HG02798 (cell line): ENCODE data around the gene CFAP74.
"Not testable (repeated sequence)": the region's sequence is repeated elsewhere in the genome, so short reads cannot be mapped to it uniquely, and the experiment has no call there.

Experiments
- ATAC-seq: cut with Tn5 transposase; IDR thresholded peaks from one replicate; pipeline ENCODE4 v1.9.1; 2021; ENCODE audit warnings: mild to moderate bottlenecking; ENCODE audit not compliant: unreplicated experiment, poor library complexity

The CFAP74 gene

DNA sequence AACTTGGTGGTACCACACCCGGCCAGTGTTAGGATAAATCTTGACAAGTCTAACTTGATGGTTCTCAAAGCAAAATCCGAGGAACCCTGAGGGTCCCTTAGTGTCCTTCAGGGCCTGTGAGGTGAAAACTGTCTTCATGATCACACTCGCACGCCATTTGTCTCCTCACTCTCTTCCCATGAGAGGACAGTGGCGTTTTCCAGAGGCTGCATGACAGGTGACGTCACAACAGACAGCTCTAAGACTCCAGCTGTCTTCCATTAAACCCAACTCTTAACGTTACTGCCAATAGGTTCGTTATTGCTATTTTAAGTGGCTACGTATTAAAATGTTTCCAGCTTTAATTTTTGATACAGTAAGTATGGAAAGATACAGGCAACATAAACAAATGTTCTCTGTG is 13.8 kb downstream of the CFAP74 start:
- no peak for ATAC-seq

DNA sequence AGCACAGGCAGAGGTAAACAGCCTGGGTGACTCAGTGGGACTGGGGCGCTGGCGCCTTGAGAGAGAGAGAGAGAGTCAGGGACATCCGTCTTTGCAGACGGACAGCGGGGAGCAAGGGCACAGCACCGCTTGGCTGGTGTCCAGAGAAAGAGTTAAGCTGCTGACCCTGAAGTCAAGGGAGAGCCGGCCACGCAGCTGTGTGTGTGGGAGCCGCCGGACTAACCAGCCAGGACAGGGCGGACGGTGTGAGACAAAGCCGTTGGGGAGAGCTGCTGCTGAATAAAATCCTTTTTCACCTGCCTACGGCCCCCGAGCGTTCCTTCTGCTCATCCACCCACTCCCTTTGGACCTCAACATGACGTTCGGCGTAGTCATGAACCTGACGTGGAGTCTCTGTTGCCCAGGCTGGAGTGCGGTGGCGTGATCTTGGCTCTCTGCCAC is 14.5 kb downstream of the CFAP74 start:
- no peak for ATAC-seq

DNA sequence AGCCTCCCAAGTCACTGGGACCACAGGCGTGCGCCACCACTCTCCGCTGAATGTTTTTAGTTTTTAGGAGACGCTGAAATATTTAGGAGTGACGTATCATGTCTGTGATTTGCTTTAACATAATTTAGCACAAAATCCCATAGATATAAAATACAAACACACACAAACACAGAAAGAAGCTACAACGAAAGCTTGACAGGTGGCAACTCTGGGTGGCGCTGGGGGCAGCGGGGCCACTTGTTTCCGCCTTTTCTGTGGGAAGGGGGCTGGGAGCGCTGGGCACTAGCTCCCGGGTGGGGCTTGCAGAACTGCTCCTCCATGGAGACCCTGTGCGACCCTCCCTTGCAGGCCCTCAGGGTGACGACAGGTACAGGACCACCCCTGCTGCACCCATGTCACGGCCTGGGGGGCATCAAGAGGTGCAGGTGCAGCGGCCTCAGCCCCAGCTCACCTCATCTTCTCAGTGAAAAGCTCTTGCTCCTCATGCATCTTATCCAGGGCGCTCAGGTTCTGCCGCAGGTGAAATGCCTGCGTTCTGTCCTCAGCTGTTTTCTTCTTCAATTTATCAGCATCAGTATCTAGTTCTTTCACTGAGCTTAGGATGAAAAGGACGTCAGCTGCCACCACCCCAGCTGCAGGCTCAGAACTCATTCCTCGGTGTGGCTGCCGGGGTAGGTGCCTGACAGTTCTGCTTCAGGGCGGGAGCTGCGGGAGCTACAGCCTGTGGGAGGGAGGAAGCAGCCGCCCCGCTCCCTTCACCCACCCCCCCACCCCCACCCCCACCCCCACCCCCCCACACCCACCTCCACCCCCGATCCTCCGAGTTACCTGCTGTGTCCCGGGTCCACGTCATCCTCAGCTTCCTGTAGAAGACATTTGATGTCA is 15.3 kb downstream of the CFAP74 start:
- ATAC-seq = no peak

DNA sequence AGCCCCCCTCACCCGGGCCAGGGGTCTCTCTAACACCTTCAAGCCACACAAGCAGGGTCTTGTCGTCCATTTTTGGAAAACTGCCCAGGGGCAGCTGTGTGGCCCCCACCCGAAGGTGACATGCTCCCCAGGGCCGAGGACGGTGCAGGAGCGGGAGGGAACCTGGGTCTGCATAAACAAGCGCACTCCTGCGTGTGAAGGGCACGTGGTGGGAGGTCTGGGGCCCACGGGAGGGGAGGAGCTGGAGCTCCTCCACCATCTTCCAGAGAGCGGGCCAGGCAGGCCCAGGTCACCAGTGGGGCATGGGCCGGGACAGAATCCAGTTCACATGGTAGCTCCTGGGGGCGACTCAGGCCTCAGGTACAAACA is 16.5 kb downstream of the CFAP74 start:
- no peak for ATAC-seq

DNA sequence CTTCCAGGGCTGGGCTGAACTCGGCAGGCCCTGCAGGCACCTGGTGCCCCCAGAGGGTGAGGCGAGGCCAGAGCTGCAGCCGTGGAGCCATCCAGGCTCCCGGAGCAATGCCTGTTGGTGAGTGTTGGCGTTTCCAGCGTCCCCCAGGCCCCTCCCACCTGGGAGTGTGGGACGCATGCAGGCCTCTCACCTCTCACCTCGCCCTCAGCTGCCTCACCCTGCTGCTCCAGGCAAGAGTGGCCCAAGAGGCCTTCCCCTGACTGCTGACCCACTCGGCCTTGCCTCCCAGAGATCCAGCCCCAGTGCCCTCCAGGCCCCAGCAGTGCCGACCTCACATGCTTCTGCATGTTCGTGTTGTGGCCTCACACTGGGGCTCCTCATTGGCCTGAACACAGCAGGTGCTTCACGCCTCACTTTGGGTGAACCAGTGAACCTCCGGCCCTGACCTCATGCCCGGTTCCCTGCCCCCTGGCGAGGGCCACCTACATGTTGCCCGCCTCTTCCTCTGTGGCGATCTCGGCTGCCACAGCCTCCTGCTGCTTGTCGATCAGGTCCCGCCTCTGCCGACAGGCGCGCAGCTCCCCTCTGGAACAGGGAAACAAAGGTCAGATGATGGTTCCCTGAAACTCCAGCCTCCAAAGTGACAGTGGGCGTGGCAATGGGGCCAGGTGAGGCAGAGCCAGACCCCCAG is 17.0 kb downstream of the CFAP74 start:
- no peak for ATAC-seq

DNA sequence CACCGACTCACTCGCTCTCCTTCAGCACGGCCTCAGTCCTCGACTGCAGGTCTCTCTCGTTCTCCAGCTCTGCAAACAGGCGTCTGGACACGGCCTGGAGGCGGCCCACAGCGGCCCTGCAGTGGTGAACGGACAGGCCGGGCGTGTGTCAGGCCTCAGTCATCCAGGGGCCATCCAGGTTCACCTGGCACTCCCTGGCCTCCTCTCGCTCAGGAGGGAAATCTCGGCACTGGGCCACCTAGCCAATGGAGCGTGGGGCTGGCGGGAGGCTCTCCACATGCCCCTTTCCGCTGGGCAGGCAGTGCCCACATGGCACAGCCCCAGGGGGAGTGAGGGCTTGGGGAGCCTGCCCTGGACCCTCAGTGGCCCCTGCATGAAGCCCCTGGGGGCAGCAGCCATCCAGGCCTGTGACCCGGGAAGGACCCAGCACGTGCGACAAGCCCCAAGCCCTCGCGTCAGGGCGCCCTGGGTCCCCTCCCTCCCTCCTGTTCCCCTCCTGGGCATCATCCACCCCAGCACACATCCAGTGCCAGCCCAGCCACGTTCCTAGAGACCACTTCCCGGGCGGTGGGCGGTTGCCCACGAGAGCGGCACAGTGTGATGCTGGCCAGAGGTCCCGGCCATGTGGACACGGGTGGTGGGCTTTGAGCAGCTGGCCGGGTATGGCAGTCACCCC is 18.1 kb downstream of the CFAP74 start:
- no peak for ATAC-seq

DNA sequence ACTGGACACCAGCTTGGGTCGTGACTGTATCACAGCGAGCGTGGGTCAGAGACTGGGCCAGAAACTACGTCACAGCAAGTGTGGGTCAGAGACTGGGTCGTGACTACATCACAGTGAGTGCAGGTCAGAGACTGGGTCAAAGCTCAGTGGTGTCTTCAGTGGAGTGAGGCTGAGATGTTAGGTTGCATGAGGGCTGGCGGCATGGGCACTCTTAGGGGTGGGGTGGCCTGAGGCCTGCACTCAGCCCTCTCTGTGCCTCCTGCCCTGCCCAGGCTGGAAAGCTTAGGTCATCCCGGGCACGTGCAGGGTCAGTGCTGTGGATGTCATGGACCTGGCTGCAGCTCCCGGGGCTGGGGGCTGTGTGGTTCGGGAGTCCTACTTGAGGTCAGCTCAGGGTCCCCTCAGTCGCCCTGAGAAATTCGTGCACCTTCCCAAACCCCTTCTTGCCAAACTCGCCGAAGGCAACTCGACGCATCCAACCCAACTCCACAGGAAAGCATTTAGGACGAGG is 19.0 kb downstream of the CFAP74 start:
- no peak for ATAC-seq

DNA sequence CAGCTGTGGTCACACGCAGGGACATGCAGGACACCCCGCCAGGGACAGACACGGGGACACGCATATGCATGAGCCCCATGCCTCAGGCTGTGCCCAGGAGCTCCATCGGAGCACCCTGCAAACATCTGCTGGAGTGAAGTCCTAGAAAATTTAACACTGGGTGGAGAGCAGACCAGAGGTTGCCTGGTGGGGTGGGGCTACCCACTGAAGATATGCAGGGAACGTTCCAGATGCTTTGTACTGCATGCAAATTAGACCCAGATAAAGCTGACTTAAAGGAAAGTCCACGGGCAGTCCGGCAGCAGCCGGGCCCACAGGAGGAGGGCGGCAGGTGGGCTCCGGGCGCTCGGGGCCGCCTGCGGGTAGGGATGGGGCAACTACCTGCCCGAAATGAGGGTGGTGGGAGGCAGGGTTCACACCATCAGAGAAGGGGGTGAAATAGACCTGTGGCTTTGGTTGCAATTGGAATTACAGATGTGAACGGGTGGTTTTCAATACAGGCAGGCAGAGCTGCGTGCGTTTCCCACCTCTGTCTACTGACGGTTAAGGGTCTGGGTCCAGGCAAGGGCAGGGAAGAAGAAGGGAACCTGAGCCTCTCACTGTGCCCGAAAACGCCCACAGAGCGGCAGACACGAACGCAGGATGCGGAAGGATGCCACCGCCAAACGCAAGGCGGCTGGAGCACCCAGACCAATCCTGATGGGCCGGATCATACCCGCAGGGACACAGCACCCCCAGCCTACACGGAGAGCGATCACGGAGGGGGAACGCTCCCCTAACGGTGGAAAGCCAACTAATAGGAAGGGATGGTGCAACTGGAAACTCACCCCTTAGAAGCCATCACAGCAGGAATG is 21.0 kb downstream of the CFAP74 start:
- no peak for ATAC-seq

DNA sequence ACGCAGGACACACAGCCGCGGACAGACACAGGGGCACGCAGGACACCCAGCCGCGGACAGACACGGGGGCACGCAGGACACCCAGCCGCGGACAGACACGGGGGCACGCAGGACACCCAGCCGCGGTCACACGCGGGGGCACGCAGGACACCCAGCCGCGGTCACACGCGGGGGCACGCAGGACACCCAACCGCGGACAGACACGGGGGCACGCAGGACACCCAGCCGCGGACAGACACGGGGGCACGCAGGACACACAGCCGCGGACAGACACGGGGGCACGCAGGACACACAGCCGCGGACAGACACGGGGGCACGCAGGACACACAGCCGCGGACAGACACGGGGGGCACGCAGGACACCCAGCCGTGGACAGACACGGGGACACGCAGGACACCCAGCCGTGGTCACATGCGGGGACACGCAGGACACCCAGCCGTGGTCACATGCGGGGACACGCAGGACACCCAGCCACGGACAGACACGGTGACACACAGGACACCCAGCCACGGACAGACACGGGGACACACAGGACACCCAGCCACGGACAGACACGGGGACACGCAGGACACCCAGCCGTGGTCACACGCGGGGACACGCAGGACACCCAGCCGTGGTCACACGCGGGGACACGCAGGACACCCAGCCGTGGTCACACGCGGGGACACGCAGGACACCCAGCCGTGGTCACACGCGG is 21.8 kb downstream of the CFAP74 start:
- not testable (repeated sequence) for ATAC-seq

DNA sequence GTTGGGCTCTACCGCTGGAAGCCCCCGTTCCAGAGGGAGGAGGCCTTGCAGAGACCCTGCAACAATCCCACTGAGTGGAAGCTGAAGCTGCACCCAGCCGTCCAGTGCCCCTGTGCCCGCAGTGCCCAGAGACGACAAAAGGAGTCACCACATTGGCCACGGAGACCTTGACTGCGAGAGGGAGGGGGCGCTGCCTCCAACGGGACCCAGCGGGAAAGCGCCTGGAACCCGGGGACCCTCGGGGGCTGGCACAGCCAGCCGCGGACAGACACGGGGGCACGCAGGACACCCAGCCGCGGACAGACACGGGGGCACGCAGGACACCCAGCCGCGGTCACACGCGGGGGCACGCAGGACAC is 22.5 kb downstream of the CFAP74 start:
- ATAC-seq = no peak

DNA sequence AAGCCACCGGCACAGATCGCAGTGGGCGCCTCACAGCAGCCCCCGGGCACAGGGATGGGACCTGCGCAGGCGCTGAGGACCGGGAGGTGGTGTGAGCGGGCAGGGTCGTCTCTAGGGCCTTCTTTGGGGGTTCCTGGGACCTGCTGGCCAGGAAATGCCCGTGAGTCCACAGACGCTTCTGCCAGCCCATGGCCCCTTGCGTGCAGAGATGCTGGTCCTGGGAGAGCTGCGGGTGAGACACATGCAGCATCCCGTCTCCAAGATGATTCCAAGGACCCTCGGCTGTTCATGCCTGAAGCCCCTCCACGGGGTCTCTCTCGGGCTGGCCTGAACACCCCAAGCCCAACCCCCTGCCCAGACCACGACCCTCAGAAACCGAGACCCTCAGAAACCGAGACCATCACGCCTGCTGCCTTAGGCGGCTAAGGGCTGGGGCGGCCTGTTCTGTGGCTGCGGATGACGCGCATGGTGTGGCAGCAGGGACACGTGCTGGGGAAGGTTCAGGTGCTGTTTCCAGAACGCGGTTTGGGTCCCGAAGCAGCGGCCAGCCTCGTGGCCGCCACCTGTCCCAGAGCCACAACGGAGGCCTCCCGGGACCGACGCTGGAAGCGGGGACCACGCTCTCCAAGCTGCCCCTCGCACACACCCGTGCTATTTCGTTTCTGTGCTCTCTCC is 23.0 kb downstream of the CFAP74 start:
- ATAC-seq = no peak

DNA sequence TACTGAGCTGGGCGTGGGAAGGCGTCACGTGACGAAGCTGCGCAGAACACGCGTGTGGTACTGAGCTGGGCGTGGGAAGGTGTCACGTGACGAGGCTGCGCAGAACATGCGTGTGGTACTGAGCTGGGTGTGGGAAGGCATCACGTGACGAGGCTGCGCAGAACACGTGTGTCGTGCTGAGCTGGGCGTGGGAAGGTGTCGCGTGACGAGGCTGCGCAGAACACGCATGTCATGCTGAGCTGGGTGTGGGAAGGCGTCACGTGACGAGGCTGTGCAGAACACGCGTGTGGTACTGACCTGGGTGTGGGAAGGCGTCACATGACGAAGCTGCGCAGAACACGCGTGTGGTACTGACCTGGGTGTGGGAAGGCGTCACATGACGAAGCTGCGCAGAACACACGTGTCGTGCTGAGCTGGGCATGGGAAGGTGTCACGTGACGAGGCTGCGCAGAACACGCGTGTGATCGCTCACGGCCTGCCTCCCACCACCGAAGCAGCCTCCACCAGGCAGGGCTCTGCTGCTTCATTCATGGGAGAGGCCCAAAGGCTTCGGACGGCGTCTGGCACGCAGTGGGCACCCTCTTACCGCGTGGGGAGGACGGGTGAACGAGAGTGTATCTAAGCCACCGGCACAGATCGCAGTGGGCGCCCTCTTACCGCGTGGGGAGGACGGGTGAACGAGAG is 24.0 kb downstream of the CFAP74 start:
- ATAC-seq = no peak

DNA sequence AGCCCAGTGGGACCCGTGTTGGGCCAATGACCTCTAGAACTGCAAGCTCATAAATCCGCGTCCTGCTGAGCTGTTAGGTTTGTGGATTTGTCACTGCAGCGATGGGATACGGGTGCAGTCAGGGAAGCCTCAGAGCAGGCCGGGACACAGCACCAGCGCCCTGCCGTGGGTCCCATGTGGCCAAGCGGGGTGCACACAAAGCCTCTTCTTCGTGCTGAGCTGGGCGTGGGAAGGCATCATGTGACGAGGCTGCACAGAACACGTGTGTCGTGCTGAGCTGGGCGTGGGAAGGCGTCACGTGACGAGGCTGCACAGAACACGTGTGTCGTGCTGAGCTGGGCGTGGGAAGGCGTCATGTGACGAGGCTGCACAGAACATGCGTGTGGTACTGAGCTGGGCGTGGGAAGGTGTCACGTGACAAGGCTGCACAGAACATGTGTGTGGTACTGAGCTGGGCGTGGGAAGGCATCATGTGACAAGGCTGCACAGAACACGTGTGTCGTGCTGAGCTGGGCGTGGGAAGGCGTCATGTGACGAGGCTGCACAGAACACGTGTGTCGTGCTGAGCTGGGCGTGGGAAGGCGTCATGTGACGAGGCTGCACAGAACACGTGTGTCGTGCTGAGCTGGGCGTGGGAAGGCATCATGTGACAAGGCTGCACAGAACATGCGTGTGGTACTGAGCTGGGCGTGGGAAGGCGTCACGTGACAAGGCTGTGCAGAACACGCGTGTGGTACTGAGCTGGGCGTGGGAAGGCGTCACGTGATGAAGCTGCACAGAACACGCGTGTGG is 24.7 kb downstream of the CFAP74 start:
- not testable (repeated sequence) for ATAC-seq

DNA sequence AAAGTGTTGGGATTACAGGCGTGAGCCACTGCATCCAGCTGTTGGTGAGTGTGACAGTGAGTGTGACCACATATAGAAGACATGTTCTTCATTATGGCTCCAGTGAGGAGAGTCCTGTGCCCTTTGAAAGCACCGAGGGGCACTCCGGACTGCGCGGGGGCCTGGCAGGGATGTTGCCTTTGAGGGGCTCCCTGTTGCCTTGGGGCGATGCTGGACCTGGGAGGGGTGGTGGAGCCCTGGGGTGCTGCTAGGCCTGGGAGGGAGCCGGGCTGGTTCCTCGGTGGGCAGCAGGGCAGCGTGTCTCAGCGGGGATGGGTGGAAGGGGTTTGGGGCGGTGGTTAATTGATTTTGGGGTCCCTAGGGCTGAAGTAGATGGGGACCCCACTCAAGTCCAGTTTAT is 25.5 kb downstream of the CFAP74 start:
- no peak for ATAC-seq

DNA sequence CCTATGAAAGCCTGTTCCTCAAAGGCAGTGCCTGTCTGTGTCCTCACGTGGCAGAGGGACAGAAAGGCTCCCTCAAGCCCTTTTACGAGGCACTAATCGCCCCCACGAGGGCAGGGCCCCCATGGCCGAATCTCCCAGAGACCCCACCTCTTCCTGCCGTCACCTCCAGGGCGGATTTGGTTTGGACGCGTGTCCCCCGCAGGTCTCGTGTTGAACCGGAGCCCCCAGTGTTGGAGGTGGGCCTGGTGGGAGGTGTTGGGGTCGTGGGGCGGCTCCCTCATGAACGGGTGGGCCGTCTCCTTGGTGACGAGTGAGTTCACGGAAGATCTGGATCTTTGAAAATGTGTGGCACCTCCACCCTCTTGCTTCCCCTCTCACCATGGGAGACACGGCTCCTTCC is 27.6 kb downstream of the CFAP74 start:
- ATAC-seq = no peak

DNA sequence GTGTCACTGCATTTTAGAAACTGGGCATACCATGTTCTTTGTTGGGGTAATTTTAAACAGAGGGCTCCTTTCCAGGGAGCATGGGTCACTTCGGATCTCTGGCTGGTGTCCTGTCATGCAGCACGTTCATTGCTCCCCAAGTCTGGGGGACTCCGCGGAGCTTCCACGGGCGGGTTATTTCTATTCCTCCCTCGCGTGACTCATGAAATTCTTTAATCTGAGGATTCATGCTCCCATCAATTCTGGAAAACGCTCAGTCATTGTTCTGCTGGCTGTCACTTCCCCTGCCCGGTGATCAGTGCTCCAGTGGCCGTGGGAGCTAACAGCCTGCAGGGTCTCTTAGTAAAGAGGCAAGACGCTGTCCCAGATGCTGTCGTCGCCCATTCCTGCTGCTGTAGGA is 28.1 kb downstream of the CFAP74 start:
- ATAC-seq = no peak

DNA sequence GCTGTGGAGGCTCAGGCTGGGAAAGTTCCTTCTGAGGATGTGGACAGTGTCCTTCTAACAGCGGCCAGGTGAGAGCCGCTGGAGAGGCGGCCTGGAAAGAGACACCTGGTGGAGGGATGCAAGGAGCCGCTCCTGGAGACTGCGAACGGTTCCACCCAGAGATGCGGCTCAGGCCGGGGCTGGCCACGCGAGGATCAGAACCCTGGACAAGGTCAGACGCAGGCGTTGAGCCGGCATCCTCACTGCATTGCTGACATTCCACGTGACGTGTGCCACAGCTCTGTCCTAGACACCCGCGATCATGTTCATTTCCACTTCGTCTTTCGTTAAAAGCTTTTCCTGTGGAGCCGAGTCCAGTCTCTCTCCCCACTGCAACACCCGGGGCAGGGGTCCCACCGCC is 28.8 kb downstream of the CFAP74 start:
- ATAC-seq = no peak
